Progenitor cell of endocrine pancreas (in vitro differentiated cells): ENCODE results near the gene SCAF8. TPM values are rescaled to one million over a fixed set of nuclear protein-coding genes. Genes with fewer than 3 reads are reported as not detected.

Experiments used
- DNase-seq: peaks from one replicate; pipeline ENCODE4 v3.0.0; 2021; ENCODE audit warnings: low spot score; ENCODE audit not compliant: unreplicated experiment
- H3K27ac Mint-ChIP-seq: 2 replicates; pipeline ENCODE4 v1.8.0; 2021; ENCODE audit warnings: mild to moderate bottlenecking, moderate library complexity, mixed read lengths
- H3K27me3 Mint-ChIP-seq: 2 replicates; pipeline ENCODE4 v1.8.0; 2021; ENCODE audit warnings: mixed read lengths
- H3K36me3 Mint-ChIP-seq: 2 replicates; pipeline ENCODE4 v1.8.0; 2022; ENCODE audit warnings: mixed read lengths; ENCODE audit not compliant: insufficient read depth
- H3K4me1 Mint-ChIP-seq: 2 replicates; pipeline ENCODE4 v1.8.0; 2021; ENCODE audit warnings: low read depth, mixed read lengths
- H3K4me3 Mint-ChIP-seq: 2 replicates; pipeline ENCODE4 v1.8.0; 2021; ENCODE audit warnings: low read depth, mild to moderate bottlenecking, moderate library complexity, mixed read lengths
- H3K9me3 Mint-ChIP-seq: 2 replicates; pipeline ENCODE4 v1.8.0; 2021; ENCODE audit warnings: low read depth, mixed read lengths
- total RNA-seq: library from RNA; stranded (reverse); gene quantifications from 2 replicates; pipeline ENCODE4 v1.2.1, GENCODE V29; 2021
- TF ChIP-seq, protein P1 (sequence below): fragments of 200-600 bp; sonication (generic); IDR thresholded peaks from one replicate; pipeline ENCODE4 v1.5.0; 2021; ENCODE audit warnings: antibody characterized with exemption, mild to moderate bottlenecking; ENCODE audit not compliant: unreplicated experiment

The SCAF8 gene
- total RNA-seq, 1 donor from 2014 or later = 69.5 TPM

GRCh38 chr6:154726887-154727286 lies 6.3 kb upstream of the SCAF8 start:
- H3K4me3 Mint-ChIP-seq = no peak overlapping the region
- no peaks in the 10 kb centered on the region for H3K9me3 Mint-ChIP-seq
- H3K36me3 Mint-ChIP-seq = no peaks in the 10 kb centered on the region
- TF ChIP-seq, protein P1, sequence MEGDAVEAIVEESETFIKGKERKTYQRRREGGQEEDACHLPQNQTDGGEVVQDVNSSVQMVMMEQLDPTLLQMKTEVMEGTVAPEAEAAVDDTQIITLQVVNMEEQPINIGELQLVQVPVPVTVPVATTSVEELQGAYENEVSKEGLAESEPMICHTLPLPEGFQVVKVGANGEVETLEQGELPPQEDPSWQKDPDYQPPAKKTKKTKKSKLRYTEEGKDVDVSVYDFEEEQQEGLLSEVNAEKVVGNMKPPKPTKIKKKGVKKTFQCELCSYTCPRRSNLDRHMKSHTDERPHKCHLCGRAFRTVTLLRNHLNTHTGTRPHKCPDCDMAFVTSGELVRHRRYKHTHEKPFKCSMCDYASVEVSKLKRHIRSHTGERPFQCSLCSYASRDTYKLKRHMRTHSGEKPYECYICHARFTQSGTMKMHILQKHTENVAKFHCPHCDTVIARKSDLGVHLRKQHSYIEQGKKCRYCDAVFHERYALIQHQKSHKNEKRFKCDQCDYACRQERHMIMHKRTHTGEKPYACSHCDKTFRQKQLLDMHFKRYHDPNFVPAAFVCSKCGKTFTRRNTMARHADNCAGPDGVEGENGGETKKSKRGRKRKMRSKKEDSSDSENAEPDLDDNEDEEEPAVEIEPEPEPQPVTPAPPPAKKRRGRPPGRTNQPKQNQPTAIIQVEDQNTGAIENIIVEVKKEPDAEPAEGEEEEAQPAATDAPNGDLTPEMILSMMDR = no peak
- no peak for DNase-seq
- H3K27ac Mint-ChIP-seq = no peak overlapping the region
- H3K27me3 Mint-ChIP-seq = no peaks in the 10 kb centered on the region
- peaks cover 3% of the 10 kb centered on the region for H3K4me1 Mint-ChIP-seq

DNA sequence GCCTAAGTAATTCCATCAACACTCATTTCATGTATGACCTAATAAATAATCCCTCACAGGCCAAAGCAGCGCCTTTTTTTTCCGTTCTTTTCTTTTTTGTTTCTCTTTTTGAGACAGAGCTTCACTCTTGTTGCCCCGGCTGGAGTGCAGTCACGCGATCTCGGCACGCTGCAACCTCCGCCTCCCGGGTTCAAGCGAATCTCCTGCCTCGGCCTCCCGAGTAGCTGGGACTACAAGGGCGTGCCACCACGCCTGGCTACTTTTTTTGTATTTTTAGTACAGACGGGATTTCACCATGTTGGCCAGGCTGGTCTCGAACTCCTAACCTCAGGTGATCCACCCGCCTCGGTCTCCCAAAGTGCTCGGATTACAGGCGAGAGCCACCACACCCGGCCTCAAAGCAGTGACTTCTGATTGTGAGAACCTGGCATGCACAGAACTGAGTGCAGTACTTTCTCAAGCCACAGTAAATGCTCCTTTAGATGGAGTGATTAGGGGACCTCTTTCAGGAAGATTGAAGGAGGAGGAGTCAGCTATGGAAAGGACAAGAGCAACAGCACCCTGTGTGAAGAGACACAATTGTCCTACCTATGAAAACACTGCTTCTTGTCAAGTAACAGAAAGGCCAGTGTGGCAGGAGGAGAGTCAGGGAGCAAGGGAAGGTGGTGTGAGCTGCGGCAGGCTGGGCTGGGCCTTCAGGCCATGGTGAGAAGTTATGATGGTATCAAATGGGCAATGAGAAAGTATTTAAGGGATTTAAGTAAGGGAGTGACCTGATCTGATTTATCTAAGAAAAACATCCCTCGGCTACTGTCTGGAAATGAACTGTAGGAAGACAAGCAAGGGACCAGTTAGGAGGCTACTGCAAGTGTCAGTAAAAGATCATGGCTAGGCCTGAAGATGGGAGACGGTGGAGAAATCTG lies 1.7 kb upstream of the SCAF8 start:
- DNase-seq = no peak
- H3K27me3 Mint-ChIP-seq = no peaks in the 10 kb centered on the region
- TF ChIP-seq, protein P1 = no peak
- no peaks in the 10 kb centered on the region for H3K9me3 Mint-ChIP-seq
- H3K4me1 Mint-ChIP-seq = peaks cover 19% of the 10 kb centered on the region
- peaks cover 4% of the 10 kb centered on the region for H3K36me3 Mint-ChIP-seq
- peak overlapping the region; percentile 60 for H3K4me3 Mint-ChIP-seq
- peak overlapping the region; percentile 92 for H3K27ac Mint-ChIP-seq

GRCh38 chr6:154732538-154733182 lies 556 bp upstream of the SCAF8 start:
- Mint-ChIP-seq H3K4me3 (peak overlapping the region; percentile 81), H3K27ac (peak overlapping the region; percentile 92), H3K27me3 (no peaks in the 10 kb centered on the region), H3K4me1 (peaks cover 21% of the 10 kb centered on the region), H3K36me3 (peaks cover 4% of the 10 kb centered on the region), H3K9me3 (no peaks in the 10 kb centered on the region)
- peak; percentile 12 for DNase-seq
- TF ChIP-seq, protein P1 = no peak

- Mint-ChIP-seq H3K4me1 (peaks cover 29% of the 10 kb centered on the region), H3K4me3 (peak overlapping the region; percentile 87), H3K9me3 (no peaks in the 10 kb centered on the region)
These were observed 588 bp downstream of the SCAF8 start for GRCh38 chr6:154733626-154734382.

More at GRCh38 chr6:154733626-154734382, 588 bp downstream of the SCAF8 start:
- H3K36me3 Mint-ChIP-seq = peaks cover 4% of the 10 kb centered on the region
- no peaks in the 10 kb centered on the region for H3K27me3 Mint-ChIP-seq
- H3K27ac Mint-ChIP-seq = peak overlapping the region; percentile 97
- peak; percentile 86 for DNase-seq
- TF ChIP-seq, protein P1 = no peak
